Hepatocyte (in vitro differentiated cells): ENCODE data around the gene EML4. TPM values are rescaled to one million over a fixed set of nuclear protein-coding genes. Genes with fewer than 3 reads are reported as not detected.

ENCODE experiments used
- DNase-seq: peaks from one replicate; pipeline ENCODE4 v3.0.0-alpha.2; 2016; ENCODE audit warnings: low spot score
- H2AFZ ChIP-seq: fragments of 200-600 bp; sonication (generic); 2 replicates; pipeline ENCODE4 v1.6.0; 2016; ENCODE audit warnings: antibody characterized with exemption, mild to moderate bottlenecking
- H3K27ac ChIP-seq: fragments of 200-600 bp; sonication (generic); 2 replicates; pipeline ENCODE4 v1.5.1; 2016; ENCODE audit warnings: mild to moderate bottlenecking
- H3K27me3 ChIP-seq: fragments of 200-600 bp; sonication (generic); 2 replicates; pipeline ENCODE4 v1.6.1; 2016
- H3K36me3 ChIP-seq: fragments of 200-600 bp; sonication (generic); replicated peaks from 2 replicates; pipeline ENCODE4 v1.5.1; 2016; ENCODE audit warnings: low read depth; ENCODE audit not compliant: insufficient read depth
- H3K4me1 ChIP-seq: fragments of 200-600 bp; sonication (generic); 2 replicates; pipeline ENCODE4 v1.5.1; 2016; ENCODE audit warnings: mild to moderate bottlenecking, moderate library complexity; ENCODE audit not compliant: insufficient read depth
- H3K4me2 ChIP-seq: fragments of 200-600 bp; sonication (generic); 2 replicates; pipeline ENCODE4 v1.6.0; 2016
- H3K4me3 ChIP-seq: fragments of 200-600 bp; sonication (generic); 2 replicates; pipeline ENCODE4 v1.5.1; 2016; ENCODE audit warnings: mild to moderate bottlenecking
- H3K79me2 ChIP-seq: fragments of 200-600 bp; sonication (generic); 2 replicates; pipeline ENCODE4 v1.6.0; 2017; ENCODE audit warnings: mild to moderate bottlenecking
- H3K9me2 ChIP-seq: fragments of 200-600 bp; sonication (generic); replicated peaks from 2 replicates; pipeline ENCODE4 v1.6.0; 2017; ENCODE audit warnings: mild to moderate bottlenecking; ENCODE audit not compliant: insufficient read depth
- H3K9me3 ChIP-seq: fragments of 200-600 bp; sonication (generic); 2 replicates; pipeline ENCODE4 v1.5.1; 2016; ENCODE audit warnings: low read depth, mild to moderate bottlenecking
- H4K20me1 ChIP-seq: fragments of 200-600 bp; sonication (generic); 2 replicates; pipeline ENCODE4 v1.6.0; 2016; ENCODE audit warnings: mild to moderate bottlenecking; ENCODE audit not compliant: insufficient read depth, poor library complexity, severe bottlenecking
- CTCF ChIP-seq: fragments of 200-600 bp; sonication (generic); IDR thresholded peaks from 2 replicates; pipeline ENCODE4 v1.5.1; 2016; ENCODE audit warnings: antibody characterized with exemption, mild to moderate bottlenecking; ENCODE audit not compliant: poor library complexity
- EZH2 ChIP-seq: fragments of 200-600 bp; sonication (generic); IDR thresholded peaks from 2 replicates; pipeline ENCODE4 v1.6.1; 2016; ENCODE audit warnings: antibody characterized with exemption, mild to moderate bottlenecking, borderline replicate concordance
- EZH2phosphoT487 ChIP-seq: fragments of 200-600 bp; sonication (generic); IDR thresholded peaks from one replicate; pipeline ENCODE4 v1.6.1; 2018; ENCODE audit warnings: antibody characterized with exemption, mild to moderate bottlenecking, low read depth, moderate library complexity; ENCODE audit not compliant: unreplicated experiment, severe bottlenecking
- WGBS: methylation state at CpG from one replicate; pipeline ENCODE4 v1.1.6; 2016; ENCODE audit warnings: low lambda C conversion rate; ENCODE audit errors: missing lambda C conversion rate; 5-methylcytosine and 5-hydroxymethylcytosine counted together
- polyA plus RNA-seq: library from polyadenylated mRNA; unstranded; fragments of >200 nt; fragmentation: Nextera tagmentation; extraction: Ambion mirVana; gene quantifications from 2 replicates; pipeline ENCODE4 v1.2.1, GENCODE V29; 2016
- total RNA-seq: library from RNA; depleted of rRNA; stranded (reverse); fragments of >200 nt; gene quantifications from 2 replicates; pipeline ENCODE4 v1.2.3, GENCODE V29; 2014

The EML4 gene
- total and polyA plus RNA-seq, 2 experiments from 2014 or later, result 49.9 to 86.8 TPM

- Histone ChIP-seq H2AFZ (no peak overlapping the region), H3K9me2 (no peaks in the 10 kb centered on the region), H3K79me2 (peaks cover 95% of the 10 kb centered on the region), H3K36me3 (no peaks in the 10 kb centered on the region), H3K4me2 (no peak overlapping the region), H4K20me1 (peaks cover 6% of the 10 kb centered on the region), H3K4me3 (no peak overlapping the region), H3K27ac (no peak overlapping the region), H3K4me1 (peaks cover 3% of the 10 kb centered on the region), H3K9me3 (no peaks in the 10 kb centered on the region), H3K27me3 (no peaks in the 10 kb centered on the region)
- no peak for DNase-seq
- WGBS, result 91% methylated on average over 4 of the region's 4 CpGs
- TF ChIP-seq EZH2phosphoT487 (no peak), EZH2 (no peak), CTCF (no peak)
Observed at GRCh38 chr2:42203792-42204191, 34.6 kb downstream of the EML4 start.

DNA sequence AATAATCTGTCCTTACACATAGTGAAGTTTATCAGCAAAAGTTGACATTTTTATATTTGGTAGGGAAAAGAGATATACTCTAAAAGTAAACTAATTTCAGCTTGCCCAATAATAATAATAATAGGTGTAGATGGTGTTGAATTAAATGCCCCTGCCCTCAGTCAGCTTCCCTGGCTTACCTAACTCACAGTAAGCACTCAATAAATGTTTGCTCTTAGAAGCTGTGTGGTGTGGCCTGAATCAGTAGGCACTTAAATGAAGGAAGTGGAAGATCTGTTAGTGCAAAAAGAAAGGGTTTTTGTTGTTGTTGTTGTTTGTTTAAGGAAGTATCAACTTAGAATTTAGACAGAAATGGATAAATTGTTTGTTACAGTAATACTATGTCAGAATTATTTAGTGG lies 36.2 kb downstream of the EML4 start:
- H3K9me2 ChIP-seq, result no peaks in the 10 kb centered on the region
- DNase-seq, result no peak
- no peak overlapping the region for H3K27ac ChIP-seq
- no peaks in the 10 kb centered on the region for H3K9me3 ChIP-seq
- peaks cover 6% of the 10 kb centered on the region for H4K20me1 ChIP-seq
- no peak overlapping the region for H3K4me3 ChIP-seq
- H3K4me1 ChIP-seq, result peaks cover 3% of the 10 kb centered on the region
- peaks cover 97% of the 10 kb centered on the region for H3K79me2 ChIP-seq
- TF ChIP-seq EZH2phosphoT487, result no peak
- no peak for TF ChIP-seq EZH2
- TF ChIP-seq CTCF, result no peak
- no peak overlapping the region for H2AFZ ChIP-seq
- no peaks in the 10 kb centered on the region for H3K27me3 ChIP-seq
- H3K4me2 ChIP-seq, result no peak overlapping the region
- H3K36me3 ChIP-seq, result no peaks in the 10 kb centered on the region

DNA sequence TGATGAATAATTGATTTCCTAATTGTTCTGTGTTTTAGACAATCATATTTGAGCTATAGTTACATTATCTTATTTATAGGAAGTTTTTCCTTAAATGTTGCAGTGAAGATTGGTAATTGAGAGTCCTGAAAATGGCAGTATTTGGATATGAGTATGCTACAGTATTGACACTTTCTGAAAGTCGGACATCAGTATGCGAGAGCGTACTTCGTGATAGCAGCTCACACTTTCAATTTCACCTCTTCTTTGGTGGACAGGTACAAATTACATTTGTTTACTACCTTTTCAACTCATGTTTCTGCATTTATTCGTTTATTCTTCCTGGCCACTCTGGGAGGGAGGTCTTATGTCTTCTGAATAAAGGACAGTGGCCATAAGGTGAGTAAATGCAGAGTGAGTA lies 38.7 kb downstream of the EML4 start:
- no peaks in the 10 kb centered on the region for H3K9me2 ChIP-seq
- 94% methylated on average over 5 of the region's 5 CpGs for WGBS
- H4K20me1 ChIP-seq, result peaks cover 6% of the 10 kb centered on the region
- no peaks in the 10 kb centered on the region for H3K9me3 ChIP-seq
- H2AFZ ChIP-seq, result no peak overlapping the region
- no peak overlapping the region for H3K4me3 ChIP-seq
- peaks cover 99% of the 10 kb centered on the region for H3K79me2 ChIP-seq
- no peak for DNase-seq
- H3K27ac ChIP-seq, result no peak overlapping the region
- no peaks in the 10 kb centered on the region for H3K36me3 ChIP-seq
- H3K4me1 ChIP-seq, result no peaks in the 10 kb centered on the region
- TF ChIP-seq EZH2phosphoT487 (no peak), EZH2 (no peak), CTCF (no peak)
- H3K27me3 ChIP-seq, result no peaks in the 10 kb centered on the region
- H3K4me2 ChIP-seq, result no peak overlapping the region

- Histone ChIP-seq H3K9me3 (no peaks in the 10 kb centered on the region), H2AFZ (no peak overlapping the region), H3K79me2 (peaks cover 99% of the 10 kb centered on the region), H3K9me2 (no peaks in the 10 kb centered on the region), H3K4me2 (no peak overlapping the region), H4K20me1 (peaks cover 6% of the 10 kb centered on the region), H3K36me3 (no peaks in the 10 kb centered on the region), H3K27ac (no peak overlapping the region), H3K27me3 (no peaks in the 10 kb centered on the region), H3K4me1 (no peaks in the 10 kb centered on the region), H3K4me3 (no peak overlapping the region)
- TF ChIP-seq CTCF (no peak), EZH2 (no peak), EZH2phosphoT487 (no peak)
- no peak for DNase-seq
- 96% methylated on average over 2 of the region's 2 CpGs for WGBS
Observed at GRCh38 chr2:42210203-42210602, 41.0 kb downstream of the EML4 start.
